ENCODE results near the gene CTAG1B.
"Not testable (repeated sequence)": the region's sequence is repeated elsewhere in the genome, so short reads cannot be mapped to it uniquely, and the experiment has no call there.

CTAG1B gene

DNA sequence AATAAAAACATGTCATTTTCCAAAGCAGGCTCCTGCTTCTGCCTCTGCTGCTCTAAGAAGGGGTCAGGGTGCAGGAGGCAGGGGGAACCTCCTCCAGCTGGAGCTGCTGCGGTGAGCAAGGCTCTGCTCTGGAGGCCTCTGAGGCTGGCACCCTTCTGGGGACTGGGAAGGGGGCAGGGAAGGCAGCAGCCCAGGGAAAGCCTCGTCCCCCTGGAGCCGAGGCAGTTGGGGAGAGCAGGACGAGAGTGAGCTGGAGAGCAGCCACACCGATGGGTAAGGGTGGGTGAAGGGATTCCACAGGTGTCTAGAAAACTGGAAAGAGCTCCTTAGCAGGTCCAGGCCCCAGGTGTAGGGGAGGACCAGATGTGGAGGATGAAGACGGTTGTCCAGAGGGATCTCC, 36.3 kb upstream of the CTAG1B start:
- Histone ChIP-seq H2BK12ac (ENCODE audit: low read length) (no peak overlapping the region), H3K4me1 (ENCODE audit: control insufficient read depth in 2 of 2, insufficient read depth in 1 of 2, low read depth in 1 of 2, low read length in 2 of 2) (no peaks in the 10 kb centered on the region), H2AK5ac (ENCODE audit: low read depth, low read length) (no peak overlapping the region), H4K8ac (ENCODE audit: low read depth, low read length) (no peak overlapping the region), H3K4me3 (ENCODE audit: low read length in 2 of 2) (no peak overlapping the region), H3K4ac (ENCODE audit: low read length) (no peak overlapping the region), H2BK15ac (ENCODE audit: low read length) (no peak overlapping the region), H3K9me3 (replicated peaks in 1 of 2; ENCODE audit: control insufficient read depth in 2 of 2, insufficient read depth in 1 of 2, low read depth in 1 of 2, low read length in 2 of 2) (no peaks in the 10 kb centered on the region), H3K23ac (ENCODE audit: low read depth, low read length, poor library complexity) (no peak overlapping the region), H4K91ac (ENCODE audit: low read depth, low read length, poor library complexity) (no peak overlapping the region), H3K79me1 (ENCODE audit: low read depth, low read length) (no peaks in the 10 kb centered on the region), H2BK5ac (ENCODE audit: low read length) (no peak overlapping the region), H3K27ac (replicated peaks; ENCODE audit: low read length) (no peak overlapping the region), H3K9ac (ENCODE audit: low read depth, low read length, poor library complexity) (no peak overlapping the region), H2AFZ (ENCODE audit: low read length) (no peak overlapping the region), H3K4me2 (ENCODE audit: insufficient read depth, low read length, poor library complexity, severe bottlenecking) (no peak overlapping the region), H3K14ac (ENCODE audit: low read length) (no peak overlapping the region), H2BK120ac (ENCODE audit: low read depth, low read length) (no peak overlapping the region), H3K18ac (ENCODE audit: low read length) (no peak overlapping the region), H3K36me3 (replicated peaks in 1 of 2; ENCODE audit: control insufficient read depth in 2 of 2, insufficient read depth in 2 of 2, low read length in 2 of 2) (no peaks in the 10 kb centered on the region), H3K27me3 (ENCODE audit: control insufficient read depth in 3 of 3, insufficient read depth in 3 of 3, low read depth in 1 of 3, low read length in 3 of 3) (peaks cover 0 to 12% (median 0%) of the 10 kb centered on the region in 3 experiments)
- no CpG with 5 or more reads among the region's 6 CpGs for WGBS, 2 donors (ENCODE audit: extremely low coverage in 2 of 2, insufficient read length in 2 of 2, insufficient replicate concordance in 1 of 2)
- no peak for DNase-seq (ENCODE audit: low spot score)

DNA sequence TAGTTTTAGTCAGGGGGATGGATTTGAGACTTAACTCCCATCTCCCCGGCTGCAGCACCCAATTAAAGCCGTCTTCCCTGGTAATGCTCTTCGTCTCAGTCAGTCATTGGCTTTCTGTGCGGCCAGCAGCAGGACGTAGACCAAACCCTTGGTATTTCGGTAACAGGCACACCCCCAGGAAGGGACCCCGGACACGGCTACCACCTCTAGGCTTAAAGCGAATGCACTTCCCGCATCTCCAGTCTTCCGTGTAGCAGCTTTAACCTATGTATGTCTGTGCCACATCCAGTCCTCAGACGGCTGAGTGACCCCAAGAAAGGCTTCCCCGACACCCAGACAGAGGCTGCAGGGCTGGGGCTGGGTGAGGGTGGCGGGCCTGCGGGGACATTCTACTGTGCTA, 35.8 kb upstream of the CTAG1B start:
- H3K27ac ChIP-seq (replicated peaks; ENCODE audit: low read length): no peak overlapping the region
- no peak overlapping the region for H3K9ac ChIP-seq (ENCODE audit: low read depth, low read length, poor library complexity)
- H3K4me1 ChIP-seq (ENCODE audit: control insufficient read depth in 2 of 2, insufficient read depth in 1 of 2, low read depth in 1 of 2, low read length in 2 of 2): no peaks in the 10 kb centered on the region
- peaks cover 0 to 11% (median 0%) of the 10 kb centered on the region in 3 experiments for H3K27me3 ChIP-seq (ENCODE audit: control insufficient read depth in 3 of 3, insufficient read depth in 3 of 3, low read depth in 1 of 3, low read length in 3 of 3)
- no peak overlapping the region for H3K4me3 ChIP-seq (ENCODE audit: low read length in 2 of 2)
- no peak overlapping the region for H3K4ac ChIP-seq (ENCODE audit: low read length)
- no peak overlapping the region for H2AK5ac ChIP-seq (ENCODE audit: low read depth, low read length)
- no peak overlapping the region for H2BK12ac ChIP-seq (ENCODE audit: low read length)
- H3K14ac ChIP-seq (ENCODE audit: low read length): no peak overlapping the region
- no peak overlapping the region for H2BK120ac ChIP-seq (ENCODE audit: low read depth, low read length)
- no peaks in the 10 kb centered on the region for H3K36me3 ChIP-seq (replicated peaks in 1 of 2; ENCODE audit: control insufficient read depth in 2 of 2, insufficient read depth in 2 of 2, low read length in 2 of 2)
- H3K18ac ChIP-seq (ENCODE audit: low read length): no peak overlapping the region
- no CpG with 5 or more reads among the region's 15 CpGs for WGBS, 2 donors (ENCODE audit: extremely low coverage in 2 of 2, insufficient read length in 2 of 2, insufficient replicate concordance in 1 of 2)
- H3K9me3 ChIP-seq (replicated peaks in 1 of 2; ENCODE audit: control insufficient read depth in 2 of 2, insufficient read depth in 1 of 2, low read depth in 1 of 2, low read length in 2 of 2): no peaks in the 10 kb centered on the region
- no peak overlapping the region for H2AFZ ChIP-seq (ENCODE audit: low read length)
- no peak overlapping the region for H2BK5ac ChIP-seq (ENCODE audit: low read length)
- H2BK15ac ChIP-seq (ENCODE audit: low read length): no peak overlapping the region
- DNase-seq (ENCODE audit: low spot score): no peak
- H4K8ac ChIP-seq (ENCODE audit: low read depth, low read length): no peak overlapping the region
- no peak overlapping the region for H3K23ac ChIP-seq (ENCODE audit: low read depth, low read length, poor library complexity)
- no peak overlapping the region for H3K4me2 ChIP-seq (ENCODE audit: insufficient read depth, low read length, poor library complexity, severe bottlenecking)
- no peak overlapping the region for H4K91ac ChIP-seq (ENCODE audit: low read depth, low read length, poor library complexity)
- no peaks in the 10 kb centered on the region for H3K79me1 ChIP-seq (ENCODE audit: low read depth, low read length)

DNA sequence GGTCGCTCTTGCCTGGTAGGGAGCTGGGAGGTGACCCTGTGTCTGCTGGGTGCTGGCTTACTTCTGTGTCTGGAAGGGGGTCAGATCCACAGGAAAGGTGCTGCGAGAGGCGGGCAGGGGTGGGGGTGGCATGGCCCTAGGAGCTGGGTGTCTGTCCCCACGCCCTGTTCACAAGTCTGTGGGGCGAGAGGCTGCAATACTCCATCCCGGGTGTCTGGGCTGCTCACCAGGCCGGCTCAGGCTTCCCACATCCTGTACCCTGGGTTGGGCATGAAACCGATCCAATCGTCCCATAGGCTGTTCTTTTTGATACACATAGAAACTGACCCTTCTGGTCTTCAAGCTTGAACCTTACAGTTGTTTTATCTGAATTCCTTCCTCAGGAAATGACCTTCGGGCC, 35.3 kb upstream of the CTAG1B start:
- WGBS, 2 donors (ENCODE audit: extremely low coverage in 2 of 2, insufficient read length in 2 of 2, insufficient replicate concordance in 1 of 2): no CpG with 5 or more reads among the region's 10 CpGs
- Histone ChIP-seq H2AK5ac (ENCODE audit: low read depth, low read length) (no peak overlapping the region), H4K8ac (ENCODE audit: low read depth, low read length) (no peak overlapping the region), H2BK120ac (ENCODE audit: low read depth, low read length) (no peak overlapping the region), H3K4me1 (ENCODE audit: control insufficient read depth in 2 of 2, insufficient read depth in 1 of 2, low read depth in 1 of 2, low read length in 2 of 2) (no peaks in the 10 kb centered on the region), H3K18ac (ENCODE audit: low read length) (no peak overlapping the region), H3K4me2 (ENCODE audit: insufficient read depth, low read length, poor library complexity, severe bottlenecking) (no peak overlapping the region), H2BK5ac (ENCODE audit: low read length) (no peak overlapping the region), H3K4me3 (ENCODE audit: low read length in 2 of 2) (no peak overlapping the region), H3K27ac (replicated peaks; ENCODE audit: low read length) (no peak overlapping the region), H3K79me1 (ENCODE audit: low read depth, low read length) (no peaks in the 10 kb centered on the region), H3K9ac (ENCODE audit: low read depth, low read length, poor library complexity) (no peak overlapping the region), H3K27me3 (ENCODE audit: control insufficient read depth in 3 of 3, insufficient read depth in 3 of 3, low read depth in 1 of 3, low read length in 3 of 3) (peaks cover 0 to 14% (median 0%) of the 10 kb centered on the region in 3 experiments), H4K91ac (ENCODE audit: low read depth, low read length, poor library complexity) (no peak overlapping the region), H3K23ac (ENCODE audit: low read depth, low read length, poor library complexity) (no peak overlapping the region), H2BK15ac (ENCODE audit: low read length) (no peak overlapping the region), H3K9me3 (replicated peaks in 1 of 2; ENCODE audit: control insufficient read depth in 2 of 2, insufficient read depth in 1 of 2, low read depth in 1 of 2, low read length in 2 of 2) (no peaks in the 10 kb centered on the region), H3K4ac (ENCODE audit: low read length) (no peak overlapping the region), H2BK12ac (ENCODE audit: low read length) (no peak overlapping the region), H3K14ac (ENCODE audit: low read length) (no peak overlapping the region), H2AFZ (ENCODE audit: low read length) (no peak overlapping the region), H3K36me3 (replicated peaks in 1 of 2; ENCODE audit: control insufficient read depth in 2 of 2, insufficient read depth in 2 of 2, low read length in 2 of 2) (no peaks in the 10 kb centered on the region)
- no peak for DNase-seq (ENCODE audit: low spot score)

DNA sequence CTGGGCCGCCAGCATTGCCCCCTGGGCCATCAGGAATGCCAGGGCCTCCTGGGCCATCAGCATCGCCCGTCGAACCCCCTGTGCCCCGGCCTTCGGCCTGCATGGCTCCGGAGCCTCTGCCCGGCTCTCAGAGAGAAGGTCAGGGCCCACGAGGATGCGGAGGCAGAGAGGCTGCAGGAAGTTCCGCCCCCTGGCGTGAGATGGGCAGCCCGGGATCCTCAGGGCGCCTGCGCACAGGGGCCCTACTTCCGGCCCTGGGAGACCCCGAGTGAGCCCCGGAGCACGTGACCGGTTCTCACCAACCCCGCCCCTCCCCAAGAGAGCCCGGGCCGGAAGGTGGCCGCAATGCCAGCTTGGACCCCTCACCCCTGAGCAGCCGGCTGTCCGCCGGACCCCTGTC, 34.3 kb upstream of the CTAG1B start, which contains the start of gene CTAG2:
TSS of gene CTAG2 (minus strand) at position 167 of the 400 bp plus-strand sequence. CDS start at position 103, 64 bp downstream.
- not testable (repeated sequence) for H2BK12ac ChIP-seq (ENCODE audit: low read length); H3K4ac ChIP-seq (ENCODE audit: low read length); H2AK5ac ChIP-seq (ENCODE audit: low read depth, low read length); H3K4me1 ChIP-seq (ENCODE audit: control insufficient read depth in 2 of 2, insufficient read depth in 1 of 2, low read depth in 1 of 2, low read length in 2 of 2); H2BK5ac ChIP-seq (ENCODE audit: low read length); H3K4me3 ChIP-seq (ENCODE audit: low read length in 2 of 2); H3K9me3 ChIP-seq (replicated peaks in 1 of 2; ENCODE audit: control insufficient read depth in 2 of 2, insufficient read depth in 1 of 2, low read depth in 1 of 2, low read length in 2 of 2); H2AFZ ChIP-seq (ENCODE audit: low read length); H3K18ac ChIP-seq (ENCODE audit: low read length); H4K8ac ChIP-seq (ENCODE audit: low read depth, low read length); H3K14ac ChIP-seq (ENCODE audit: low read length); H4K91ac ChIP-seq (ENCODE audit: low read depth, low read length, poor library complexity); H3K36me3 ChIP-seq (replicated peaks in 1 of 2; ENCODE audit: control insufficient read depth in 2 of 2, insufficient read depth in 2 of 2, low read length in 2 of 2); H3K4me2 ChIP-seq (ENCODE audit: insufficient read depth, low read length, poor library complexity, severe bottlenecking); DNase-seq (ENCODE audit: low spot score); H3K9ac ChIP-seq (ENCODE audit: low read depth, low read length, poor library complexity); H3K79me1 ChIP-seq (ENCODE audit: low read depth, low read length); H2BK15ac ChIP-seq (ENCODE audit: low read length); H3K27ac ChIP-seq (replicated peaks; ENCODE audit: low read length); H3K23ac ChIP-seq (ENCODE audit: low read depth, low read length, poor library complexity); H2BK120ac ChIP-seq (ENCODE audit: low read depth, low read length)
- WGBS, 2 donors (ENCODE audit: extremely low coverage in 2 of 2, insufficient read length in 2 of 2, insufficient replicate concordance in 1 of 2): no CpG with 5 or more reads among the region's 27 CpGs
- H3K27me3 ChIP-seq (ENCODE audit: control insufficient read depth in 3 of 3, insufficient read depth in 3 of 3, low read depth in 1 of 3, low read length in 3 of 3): peaks cover 0 to 13% (median 0%) of the 10 kb centered on the region in 3 experiments
